ENCODE measurements around the gene ADCY3.

ADCY3 gene

GRCh38 chr2:24840164-24840869 is 79.7 kb downstream of the ADCY3 start:
- TF ChIP-seq FOXP2 (optimal IDR thresholded peaks at IDR 0.05; ENCODE audit: borderline replicate concordance, extremely low read depth, extremely low read length, insufficient read depth): no peak
- no peak for TF ChIP-seq SIN3A (IDR thresholded peaks at IDR 0.05; ENCODE audit: borderline replicate concordance, insufficient read depth, low read length)
- TF ChIP-seq REST (IDR thresholded peaks at IDR 0.05; ENCODE audit: insufficient read depth in 1 of 2, low read depth in 2 of 2, low read length in 2 of 2): no peak
- TF ChIP-seq TAF1 (IDR thresholded peaks at IDR 0.05; ENCODE audit: borderline replicate concordance, insufficient read depth, low read length): no peak
- TF ChIP-seq POLR2AphosphoS5 (IDR thresholded peaks at IDR 0.05; ENCODE audit: low read depth, low read length): no peak

GRCh38 chr2:24839729-24840128 is 80.3 kb downstream of the ADCY3 start:
- no peak for TF ChIP-seq SIN3A (IDR thresholded peaks at IDR 0.05; ENCODE audit: borderline replicate concordance, insufficient read depth, low read length)
- no peak for TF ChIP-seq TAF1 (IDR thresholded peaks at IDR 0.05; ENCODE audit: borderline replicate concordance, insufficient read depth, low read length)
- no peak for TF ChIP-seq REST (IDR thresholded peaks at IDR 0.05; ENCODE audit: insufficient read depth in 1 of 2, low read depth in 2 of 2, low read length in 2 of 2)
- no peak for TF ChIP-seq FOXP2 (optimal IDR thresholded peaks at IDR 0.05; ENCODE audit: borderline replicate concordance, extremely low read depth, extremely low read length, insufficient read depth)
- TF ChIP-seq POLR2AphosphoS5 (IDR thresholded peaks at IDR 0.05; ENCODE audit: low read depth, low read length): no peak

- TF ChIP-seq REST (IDR thresholded peaks at IDR 0.05; ENCODE audit: insufficient read depth in 1 of 2, low read depth in 2 of 2, low read length in 2 of 2) (no peak), POLR2AphosphoS5 (IDR thresholded peaks at IDR 0.05; ENCODE audit: low read depth, low read length) (no peak), FOXP2 (optimal IDR thresholded peaks at IDR 0.05; ENCODE audit: borderline replicate concordance, extremely low read depth, extremely low read length, insufficient read depth) (no peak)
Observed at GRCh38 chr2:24838541-24838940, 81.5 kb downstream of the ADCY3 start.

- TF ChIP-seq TAF1 (IDR thresholded peaks at IDR 0.05; ENCODE audit: borderline replicate concordance, insufficient read depth, low read length) (no peak), POLR2AphosphoS5 (IDR thresholded peaks at IDR 0.05; ENCODE audit: low read depth, low read length) (no peak), FOXP2 (optimal IDR thresholded peaks at IDR 0.05; ENCODE audit: borderline replicate concordance, extremely low read depth, extremely low read length, insufficient read depth) (no peak), SIN3A (IDR thresholded peaks at IDR 0.05; ENCODE audit: borderline replicate concordance, insufficient read depth, low read length) (no peak), REST (IDR thresholded peaks at IDR 0.05; ENCODE audit: insufficient read depth in 1 of 2, low read depth in 2 of 2, low read length in 2 of 2) (no peak)
Observed at GRCh38 chr2:24837996-24838513, 82.0 kb downstream of the ADCY3 start.
